HG03139 (cell line): Measurements from ENCODE around the gene DCANP1.
A peak's percentile ranks its signal among the peaks of the same experiment; 100 is the strongest.

Experiments
- ATAC-seq: cut with Tn5 transposase; IDR thresholded peaks from one replicate; pipeline ENCODE4 v1.9.1; 2021; ENCODE audit not compliant: unreplicated experiment

The DCANP1 gene

GRCh38 chr5:135458356-135458755, 11.2 kb upstream of the DCANP1 start:
- no peak for ATAC-seq

- ATAC-seq: peak; percentile 76
Observed at GRCh38 chr5:135457424-135458071, 10.4 kb upstream of the DCANP1 start.

DNA sequence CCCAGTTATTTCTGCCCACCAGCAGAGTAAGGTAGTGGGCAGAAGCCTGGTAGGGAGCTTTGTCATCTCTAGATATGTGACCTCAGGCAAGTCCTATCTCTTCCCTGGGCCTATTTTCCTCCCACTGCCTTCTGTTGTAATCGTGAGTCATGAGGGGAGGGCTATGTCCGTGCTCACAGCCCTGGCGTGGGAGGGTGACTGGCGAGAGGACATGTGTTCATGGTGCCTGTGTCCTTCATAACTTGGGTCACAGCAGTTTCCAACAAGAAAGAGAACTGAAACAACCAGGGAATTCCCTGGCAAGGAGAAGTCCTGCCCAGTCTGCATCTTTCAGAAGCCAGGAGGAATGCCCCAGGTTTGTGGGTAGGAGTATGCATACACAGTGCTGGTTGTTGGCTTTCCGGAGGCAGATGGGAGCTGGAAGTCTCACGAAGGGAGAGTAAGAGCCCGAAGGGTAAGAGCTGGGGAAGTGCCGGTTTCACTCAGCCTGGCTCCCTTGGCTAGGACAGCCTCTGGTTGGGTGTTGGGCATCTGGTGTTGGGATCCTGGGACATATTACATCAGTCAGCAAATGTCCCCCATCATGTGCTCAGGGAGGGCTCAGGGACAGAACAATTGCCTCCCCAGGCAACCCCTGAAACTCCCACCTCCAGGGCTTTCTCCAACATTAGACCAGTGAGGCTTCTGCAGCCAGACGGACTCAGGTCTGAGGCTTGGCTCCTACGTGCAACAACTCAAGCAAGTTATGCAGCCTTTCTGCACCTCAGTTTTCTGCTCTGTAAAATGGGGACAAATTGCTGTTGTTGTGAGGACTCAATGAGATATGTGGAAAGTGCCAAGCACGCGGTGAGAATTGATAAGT, 9.3 kb upstream of the DCANP1 start:
- ATAC-seq: no peak

DNA sequence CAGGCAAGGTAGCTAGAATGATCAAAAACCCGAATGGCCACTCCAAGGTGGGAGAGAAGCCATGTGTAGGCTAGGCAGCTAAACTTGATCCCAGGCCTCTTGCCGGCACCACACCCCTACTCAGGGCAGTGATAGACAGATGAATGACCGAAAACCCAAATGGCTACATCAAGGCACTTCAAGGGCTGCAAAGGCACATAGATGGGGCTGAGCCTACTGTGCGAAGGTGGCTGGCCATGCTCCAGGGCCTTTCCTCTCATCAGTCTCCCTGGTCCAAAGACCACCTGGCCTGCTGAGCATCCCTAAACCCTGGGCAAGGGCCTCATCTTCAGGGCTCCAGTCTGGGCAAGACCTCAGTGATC, 8.7 kb upstream of the DCANP1 start:
- no peak for ATAC-seq

DNA sequence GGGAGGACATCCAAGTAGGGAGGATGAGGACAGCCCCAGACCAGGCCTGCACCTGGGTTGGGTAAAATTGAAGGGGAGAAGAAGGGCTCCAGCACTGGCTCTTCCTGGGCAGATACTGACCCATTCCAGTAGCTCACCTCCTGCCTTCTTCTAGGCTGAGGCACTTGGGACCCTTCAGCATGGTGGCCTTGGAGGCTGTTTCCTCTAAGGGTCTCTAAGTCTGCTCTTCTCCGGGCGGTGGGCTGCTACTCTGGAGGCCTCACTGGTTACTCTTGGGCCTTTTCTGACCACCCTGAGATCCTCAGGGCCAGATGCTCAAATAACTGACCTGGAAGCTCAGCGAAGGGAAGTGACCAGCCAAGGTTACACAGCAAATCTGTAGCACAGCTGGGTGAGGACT, 7.8 kb upstream of the DCANP1 start:
- no peak for ATAC-seq

DNA sequence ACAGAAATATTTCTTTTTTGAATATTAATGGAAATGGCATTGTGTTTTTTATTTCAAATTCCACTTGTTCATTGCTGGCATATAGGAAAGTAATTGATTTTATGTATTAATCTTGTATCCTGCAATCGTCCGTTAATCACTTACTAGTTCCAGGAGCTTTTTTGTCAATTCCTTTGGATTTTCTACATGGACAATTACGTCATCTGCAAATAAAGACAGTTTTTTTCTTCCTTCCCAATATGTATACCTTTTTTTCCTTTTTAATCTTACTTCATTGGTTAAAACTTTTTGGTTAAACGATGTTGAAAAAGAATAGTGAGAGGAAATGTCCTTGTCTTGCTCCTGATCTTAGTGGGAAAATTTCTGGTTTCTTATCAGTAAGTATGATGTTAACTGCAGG, 6.5 kb upstream of the DCANP1 start:
- ATAC-seq: no peak

DNA sequence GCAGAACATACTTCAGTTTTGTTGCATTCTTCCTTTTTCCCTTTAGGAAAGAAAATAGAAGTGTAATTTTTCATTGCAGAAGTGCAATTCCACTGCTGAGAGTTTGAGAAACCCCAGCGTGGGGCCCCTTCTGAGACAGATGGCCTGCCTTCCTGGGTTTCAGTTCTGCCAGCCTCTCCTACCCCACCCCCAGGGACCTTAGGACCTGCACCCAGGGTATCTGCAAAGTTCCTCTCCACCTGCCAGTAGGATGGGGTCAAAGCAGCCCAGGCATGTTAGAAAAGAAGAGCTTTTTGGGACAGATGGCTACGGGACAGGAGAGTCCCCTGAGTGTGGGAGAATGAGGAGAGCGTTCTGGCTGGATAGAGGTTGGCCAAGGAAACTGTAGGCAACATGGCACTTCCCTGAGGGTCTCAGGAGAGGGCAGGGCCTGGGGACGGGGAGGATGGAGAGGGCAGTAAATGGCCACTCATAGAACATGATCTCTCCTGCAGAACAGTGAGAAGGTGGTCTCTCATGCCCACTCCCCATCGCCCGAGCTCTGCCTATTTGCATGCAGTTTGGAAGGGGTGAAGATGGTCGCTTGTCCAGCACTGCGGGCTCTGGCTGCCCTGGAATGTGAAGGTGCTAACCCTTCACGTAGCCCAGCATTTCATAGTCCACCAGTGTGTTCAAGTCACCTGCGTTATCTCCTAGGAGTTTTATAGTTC, 5.3 kb upstream of the DCANP1 start, which contains the start of gene TIFAB:
Gene TIFAB, minus strand, starts transcription at position 31 of the 710 bp plus-strand sequence. CDS start 2,412 bp downstream, outside the sequence.
- no peak for ATAC-seq

DNA sequence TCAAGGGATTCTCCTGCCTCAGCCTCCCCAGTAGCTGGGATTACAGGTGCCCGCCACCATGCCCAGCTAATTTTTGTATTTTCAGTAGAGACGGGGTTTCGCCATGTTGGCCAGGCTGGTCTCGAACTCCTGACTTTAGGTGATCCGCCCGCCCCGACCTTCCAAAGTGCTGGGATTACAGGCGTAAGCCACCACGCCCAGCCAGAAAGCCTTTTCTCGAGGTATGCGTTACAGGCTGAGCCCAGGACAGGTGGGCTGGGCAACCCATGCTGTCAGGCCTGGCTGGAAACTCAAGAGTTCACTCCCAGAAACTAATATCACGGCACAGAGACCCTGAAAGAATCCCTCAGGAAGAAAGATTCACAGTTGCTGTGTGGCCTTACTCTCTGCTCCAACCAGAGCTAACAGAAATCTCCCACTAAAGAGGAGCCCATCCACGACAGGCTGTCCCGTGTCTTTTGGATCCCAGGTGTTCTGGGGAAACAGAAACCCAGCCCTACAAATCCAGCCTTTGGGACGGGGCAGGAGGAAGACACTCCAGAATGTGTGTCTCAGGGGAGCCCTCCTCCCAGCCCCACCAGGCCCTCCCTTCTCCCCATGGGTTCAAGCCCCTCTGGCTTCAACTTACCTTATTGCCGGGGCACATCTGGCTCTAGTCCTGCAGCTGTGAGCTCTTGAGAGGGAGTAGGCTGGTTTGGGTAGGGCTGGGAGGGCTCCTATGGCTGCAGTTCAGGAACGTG, 4.6 kb upstream of the DCANP1 start:
- no peak for ATAC-seq

DNA sequence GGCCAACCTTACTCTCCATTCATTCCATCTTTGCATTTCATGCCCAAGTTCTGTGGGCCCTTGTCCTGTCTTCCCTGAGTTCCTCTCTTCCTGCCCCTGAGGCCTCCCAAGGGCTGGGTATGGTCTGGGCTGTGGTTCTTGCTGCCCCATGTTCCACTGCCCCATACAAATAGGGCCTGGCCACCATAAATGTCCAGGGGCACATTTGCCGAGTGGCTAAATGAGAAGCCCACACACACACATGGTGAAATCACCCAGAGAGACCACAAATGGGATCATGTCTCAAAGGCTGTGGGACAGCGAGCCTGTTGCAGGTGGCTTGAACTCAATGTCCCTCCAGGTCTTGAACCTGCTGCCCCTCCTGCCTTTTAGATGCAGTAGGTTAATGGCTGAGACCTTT, 3.8 kb upstream of the DCANP1 start:
- ATAC-seq: no peak

DNA sequence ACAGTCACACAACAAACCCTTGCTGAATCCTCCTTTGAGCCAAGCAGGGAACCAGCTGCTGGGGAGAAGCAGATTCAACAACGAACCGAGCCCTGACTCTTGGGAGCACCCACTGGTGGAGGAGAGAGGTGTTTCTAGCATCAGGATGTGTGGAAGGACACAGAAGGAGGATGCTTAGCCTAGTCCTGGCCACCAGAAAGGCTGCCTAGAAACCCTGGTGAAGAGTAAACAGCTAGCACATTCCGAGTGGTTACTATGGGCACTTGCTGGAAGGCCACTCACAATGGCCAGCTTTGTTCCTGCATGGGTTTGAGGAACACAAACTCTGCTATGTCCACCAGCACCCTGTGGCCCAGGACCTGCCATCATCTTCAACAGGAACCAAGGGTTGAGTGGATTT, 3.2 kb upstream of the DCANP1 start:
- ATAC-seq: no peak

DNA sequence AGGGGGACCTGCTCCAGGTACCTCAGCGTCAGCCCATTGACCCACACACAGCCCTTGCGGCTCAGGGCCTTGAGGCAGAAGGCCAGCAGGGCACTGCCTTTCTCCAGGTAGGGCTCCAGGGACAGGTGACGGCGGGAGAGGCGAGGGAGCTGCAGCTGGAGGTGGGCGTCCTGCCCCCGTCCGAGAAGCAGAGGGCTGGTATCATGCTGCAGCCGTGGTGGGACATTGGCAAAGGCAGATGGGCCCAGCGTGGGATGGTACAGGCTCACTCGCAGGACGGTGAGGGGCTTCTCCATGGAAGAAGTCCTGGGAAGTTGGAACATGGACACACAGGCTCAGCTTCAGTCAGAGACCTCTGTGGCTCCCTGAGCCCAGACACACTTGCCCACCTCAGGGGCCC, 2.5 kb upstream of the DCANP1 start:
- no peak for ATAC-seq

- ATAC-seq: no peak
Observed at GRCh38 chr5:135448791-135449507, 1.8 kb upstream of the DCANP1 start.

DNA sequence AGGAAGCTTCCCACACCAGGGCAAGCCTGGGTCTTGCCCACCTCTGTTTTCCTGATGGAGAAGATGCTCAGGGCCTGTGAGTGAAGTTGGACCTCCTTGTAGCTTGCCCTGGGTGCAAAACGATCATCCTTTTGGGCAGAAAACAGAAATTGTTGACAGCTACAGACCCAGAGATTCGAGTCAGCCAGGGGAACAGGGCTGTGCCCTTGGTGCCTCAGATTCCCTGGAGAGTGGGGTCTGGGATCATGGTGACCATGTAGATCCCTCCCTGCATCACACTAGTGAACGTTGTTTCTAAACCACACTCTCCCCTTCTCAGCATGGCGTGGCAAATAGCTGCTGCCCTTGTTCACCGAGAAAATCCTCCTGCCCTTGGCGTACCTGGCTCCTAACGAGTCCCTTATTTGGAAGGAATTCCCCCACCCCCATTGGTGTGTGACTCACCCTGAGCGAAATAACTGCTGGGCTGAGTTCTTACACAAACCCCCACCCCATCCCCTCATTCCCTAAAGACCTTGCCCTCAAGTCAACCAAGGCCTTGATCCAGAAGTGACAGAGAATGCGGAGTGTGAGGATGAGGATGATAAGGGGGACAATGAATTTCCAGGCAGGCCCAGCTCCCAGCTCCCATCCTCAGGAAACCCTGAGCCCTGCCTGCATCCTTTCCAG, 1.1 kb upstream of the DCANP1 start:
- ATAC-seq: no peak

GRCh38 chr5:135446615-135447014, 533 bp downstream of the DCANP1 start:
- no peak for ATAC-seq

- no peak for ATAC-seq
Observed at GRCh38 chr5:135446206-135446605, 942 bp downstream of the DCANP1 start.

DNA sequence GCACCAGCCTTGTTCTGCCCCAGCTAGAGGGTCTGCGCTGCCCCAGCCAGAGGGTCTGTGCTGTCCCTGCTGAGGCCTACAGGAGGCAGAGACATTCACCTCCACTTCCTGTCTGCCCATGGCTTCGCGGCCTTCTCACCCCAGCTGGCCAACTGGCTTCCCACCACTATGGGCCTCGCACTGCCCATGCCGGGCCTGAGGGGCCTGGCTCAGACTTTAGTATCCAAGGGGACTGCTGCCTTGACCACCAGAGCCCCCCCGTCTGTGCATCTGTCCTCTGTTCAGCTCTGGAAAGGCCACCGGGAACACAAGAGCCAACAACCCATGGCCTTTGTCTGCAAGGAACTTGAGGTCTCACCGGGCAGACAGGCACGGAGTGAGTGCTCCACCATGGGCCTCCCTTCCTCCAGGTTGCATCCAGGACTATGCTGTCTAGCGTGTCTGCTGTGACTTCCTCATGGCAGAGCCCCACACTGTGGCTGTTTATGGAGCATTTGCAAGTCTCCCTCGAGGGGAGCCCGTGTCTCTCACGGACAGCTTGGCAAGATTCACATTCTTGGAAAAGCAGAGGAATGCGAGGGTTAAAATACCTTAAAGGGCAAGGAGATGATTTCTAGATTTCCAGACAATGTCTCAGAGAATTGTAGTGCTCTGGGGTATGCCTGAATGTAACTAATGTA, 1.7 kb downstream of the DCANP1 start:
- no peak for ATAC-seq

- ATAC-seq: no peak
Observed at GRCh38 chr5:135444881-135445280, 2.3 kb downstream of the DCANP1 start.

GRCh38 chr5:135444360-135444759, 2.8 kb downstream of the DCANP1 start:
- ATAC-seq: no peak

DNA sequence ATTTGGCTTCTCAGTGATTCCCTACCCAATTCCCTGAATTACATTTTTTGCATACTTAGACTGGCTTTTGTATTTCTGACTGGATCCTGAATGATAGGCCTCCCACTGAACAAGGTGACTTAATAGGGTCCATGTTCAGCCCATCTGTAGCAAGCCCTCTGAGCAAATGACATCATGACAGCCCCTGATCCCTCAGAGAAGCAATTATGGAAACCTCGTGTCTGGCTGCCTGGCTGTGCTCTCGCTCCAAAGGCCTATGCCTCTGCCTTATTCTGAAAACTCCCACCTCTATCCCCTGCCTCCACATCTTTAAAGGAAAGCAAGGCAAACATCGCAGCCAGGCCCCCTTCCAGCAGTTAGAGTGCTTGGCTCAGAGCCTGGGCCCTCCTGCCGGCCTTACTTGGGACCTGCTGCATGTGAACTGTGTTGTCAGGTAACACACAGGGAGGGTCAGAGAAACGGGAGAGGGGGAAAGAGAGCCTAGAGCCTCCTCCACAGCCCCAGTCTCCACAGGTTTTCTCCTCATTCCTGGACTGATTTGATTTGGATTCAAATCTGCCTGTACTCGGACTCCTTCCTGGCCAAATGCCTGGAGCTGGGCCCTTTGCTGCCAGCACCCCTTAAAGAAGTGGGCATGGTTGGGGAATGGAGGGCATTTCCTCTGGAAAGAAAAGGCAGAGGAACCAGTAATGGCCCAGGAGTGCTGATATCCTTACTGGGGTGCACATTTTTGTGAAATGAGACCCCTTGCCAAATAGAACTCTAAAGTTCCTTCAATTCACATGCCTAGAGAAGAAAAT, 3.8 kb downstream of the DCANP1 start:
- ATAC-seq: no peak
